ENCODE measurements around the gene CLK3.

GRCh38 chr15:74663303-74664027 is 47.8 kb downstream of the CLK3 start:
- TF ChIP-seq ZNF217 (IDR thresholded peaks at IDR 0.05) (no peak), SPI1 (IDR thresholded peaks at IDR 0.05; ENCODE audit: borderline replicate concordance, insufficient read depth, low read depth, low read length) (no peak), NRF1 (conservative IDR thresholded peaks at IDR 0.05; ENCODE audit: low read depth, low read length) (no peak), BHLHE40 (IDR thresholded peaks at IDR 0.05; ENCODE audit: borderline replicate concordance in 1 of 2, low read depth in 2 of 2, low read length in 1 of 2) (no peak), USF2 (IDR thresholded peaks at IDR 0.05; ENCODE audit: borderline replicate concordance, low read depth, low read length) (no peak), EZH2 (IDR thresholded peaks at IDR 0.05; ENCODE audit: borderline replicate concordance, control insufficient read depth, low read depth, low read length) (no peak), MXI1 (IDR thresholded peaks at IDR 0.05; ENCODE audit: low read depth, low read length) (no peak), POLR2AphosphoS5 (IDR thresholded peaks at IDR 0.05; ENCODE audit: low read length) (no peak), ESRRA (IDR thresholded peaks at IDR 0.05; ENCODE audit: low read length) (no peak), RAD21 (IDR thresholded peaks at IDR 0.05; ENCODE audit: insufficient read depth, low read depth, low read length) (no peak)
- TF ChIP-seq, protein P1, sequence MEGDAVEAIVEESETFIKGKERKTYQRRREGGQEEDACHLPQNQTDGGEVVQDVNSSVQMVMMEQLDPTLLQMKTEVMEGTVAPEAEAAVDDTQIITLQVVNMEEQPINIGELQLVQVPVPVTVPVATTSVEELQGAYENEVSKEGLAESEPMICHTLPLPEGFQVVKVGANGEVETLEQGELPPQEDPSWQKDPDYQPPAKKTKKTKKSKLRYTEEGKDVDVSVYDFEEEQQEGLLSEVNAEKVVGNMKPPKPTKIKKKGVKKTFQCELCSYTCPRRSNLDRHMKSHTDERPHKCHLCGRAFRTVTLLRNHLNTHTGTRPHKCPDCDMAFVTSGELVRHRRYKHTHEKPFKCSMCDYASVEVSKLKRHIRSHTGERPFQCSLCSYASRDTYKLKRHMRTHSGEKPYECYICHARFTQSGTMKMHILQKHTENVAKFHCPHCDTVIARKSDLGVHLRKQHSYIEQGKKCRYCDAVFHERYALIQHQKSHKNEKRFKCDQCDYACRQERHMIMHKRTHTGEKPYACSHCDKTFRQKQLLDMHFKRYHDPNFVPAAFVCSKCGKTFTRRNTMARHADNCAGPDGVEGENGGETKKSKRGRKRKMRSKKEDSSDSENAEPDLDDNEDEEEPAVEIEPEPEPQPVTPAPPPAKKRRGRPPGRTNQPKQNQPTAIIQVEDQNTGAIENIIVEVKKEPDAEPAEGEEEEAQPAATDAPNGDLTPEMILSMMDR (IDR thresholded peaks at IDR 0.05 in 2 of 3, conservative IDR thresholded peaks at IDR 0.05 in 1 of 3; ENCODE audit: control insufficient read depth in 2 of 3, extremely low read depth in 1 of 3, insufficient read depth in 1 of 3, low read depth in 3 of 3, low read length in 3 of 3): no peak
- TF ChIP-seq, protein P2, sequence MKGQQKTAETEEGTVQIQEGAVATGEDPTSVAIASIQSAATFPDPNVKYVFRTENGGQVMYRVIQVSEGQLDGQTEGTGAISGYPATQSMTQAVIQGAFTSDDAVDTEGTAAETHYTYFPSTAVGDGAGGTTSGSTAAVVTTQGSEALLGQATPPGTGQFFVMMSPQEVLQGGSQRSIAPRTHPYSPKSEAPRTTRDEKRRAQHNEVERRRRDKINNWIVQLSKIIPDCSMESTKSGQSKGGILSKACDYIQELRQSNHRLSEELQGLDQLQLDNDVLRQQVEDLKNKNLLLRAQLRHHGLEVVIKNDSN (IDR thresholded peaks at IDR 0.05; ENCODE audit: borderline replicate concordance, extremely low read length, insufficient read depth, low read depth, low read length): no peak
- TF ChIP-seq, protein P3, sequence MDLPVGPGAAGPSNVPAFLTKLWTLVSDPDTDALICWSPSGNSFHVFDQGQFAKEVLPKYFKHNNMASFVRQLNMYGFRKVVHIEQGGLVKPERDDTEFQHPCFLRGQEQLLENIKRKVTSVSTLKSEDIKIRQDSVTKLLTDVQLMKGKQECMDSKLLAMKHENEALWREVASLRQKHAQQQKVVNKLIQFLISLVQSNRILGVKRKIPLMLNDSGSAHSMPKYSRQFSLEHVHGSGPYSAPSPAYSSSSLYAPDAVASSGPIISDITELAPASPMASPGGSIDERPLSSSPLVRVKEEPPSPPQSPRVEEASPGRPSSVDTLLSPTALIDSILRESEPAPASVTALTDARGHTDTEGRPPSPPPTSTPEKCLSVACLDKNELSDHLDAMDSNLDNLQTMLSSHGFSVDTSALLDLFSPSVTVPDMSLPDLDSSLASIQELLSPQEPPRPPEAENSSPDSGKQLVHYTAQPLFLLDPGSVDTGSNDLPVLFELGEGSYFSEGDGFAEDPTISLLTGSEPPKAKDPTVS (IDR thresholded peaks at IDR 0.05; ENCODE audit: low read depth, low read length): no peak
